Lung (tissue), 12 donors: ENCODE results near the gene KLK8. TPM values are rescaled to one million over a fixed set of nuclear protein-coding genes. Genes with fewer than 3 reads are reported as not detected.

Experiments
- ATAC-seq: fragments of 200-7000 bp; cut with Tn5 transposase; one replicate; pipeline ENCODE4 v1.9.1; 2020; ENCODE audit warnings: moderate number of reproducible peaks; ENCODE audit not compliant: insufficient read depth, low FRiP score
- DNase-seq, 3 donors: peaks; one replicate each; pipeline ENCODE4 v3.0.0-alpha.2; 2013 to 2017
- H3K27ac ChIP-seq, 2 donors: one replicate each; pipeline ENCODE4 v1.5.1; 2013; ENCODE audit warnings: mild to moderate bottlenecking in 2 of 2, moderate library complexity in 2 of 2, control low read depth in 1 of 2, inconsistent platforms in 1 of 2, low read depth in 1 of 2, low read length in 1 of 2
- H3K27me3 ChIP-seq, 3 donors: one replicate each; pipeline ENCODE4 v1.5.1; 2013; ENCODE audit warnings: low read length in 2 of 3; ENCODE audit not compliant: control insufficient read depth in 3 of 3, insufficient read depth in 3 of 3
- H3K36me3 ChIP-seq, 4 donors: one replicate each; pipeline ENCODE4 v1.5.1; 2013; ENCODE audit warnings: low read length in 4 of 4, mild to moderate bottlenecking in 1 of 4, moderate library complexity in 1 of 4; ENCODE audit not compliant: control insufficient read depth in 4 of 4, insufficient read depth in 4 of 4
- H3K4me1 ChIP-seq, 5 donors: one replicate each; pipeline ENCODE4 v1.5.1; 2013; ENCODE audit warnings: low read length in 5 of 5, mild to moderate bottlenecking in 2 of 5, moderate library complexity in 1 of 5; ENCODE audit not compliant: control insufficient read depth in 5 of 5, insufficient read depth in 5 of 5
- H3K4me3 ChIP-seq: one replicate; pipeline ENCODE4 v1.5.1; 2013; ENCODE audit warnings: mild to moderate bottlenecking, control low read depth, moderate library complexity
- H3K9ac ChIP-seq, 2 donors: one replicate each; pipeline ENCODE4 v1.5.1; 2013; ENCODE audit warnings: low read length in 2 of 2, control low read depth in 1 of 2; ENCODE audit not compliant: insufficient read depth in 1 of 2
- H3K9me3 ChIP-seq, 4 donors: one replicate each; pipeline ENCODE4 v1.5.1; 2013; ENCODE audit warnings: low read length in 3 of 4, mild to moderate bottlenecking in 1 of 4, moderate library complexity in 1 of 4; ENCODE audit not compliant: control insufficient read depth in 4 of 4, insufficient read depth in 3 of 4
- WGBS, 2 donors: extraction: QIAGEN DNeasy Blood & Tissue Kit; methylation state at CpG; one replicate each; pipeline ENCODE4 v1.1.7; 2013; 5-methylcytosine and 5-hydroxymethylcytosine counted together
- polyA plus RNA-seq, 2 donors: library from polyadenylated mRNA; stranded (reverse); fragments of 200-250 nt; gene quantifications; one replicate each; pipeline ENCODE4 v1.2.1, GENCODE V29; 2013
- total RNA-seq, 2 donors: library from RNA; depleted of rRNA in 1 of 2; stranded (reverse); fragments of >200 nt in 1 of 2; gene quantifications; one replicate each; pipeline ENCODE4 v1.2.1, GENCODE V29; 2014 to 2021
- TF ChIP-seq, protein P1 (sequence below): IDR thresholded peaks from 2 replicates; pipeline ENCODE4 v1.5.1; 2012; ENCODE audit warnings: mild to moderate bottlenecking; ENCODE audit errors: control extremely low read depth, extremely low read depth
- donor health status: control.
- donor health status: control.
- donor health status: Bipolar disorder and iron deficiency.
- donor health status: healthy.
- donor health status: DM: yes; HTN: yes; CAD: no.

KLK8 gene
- total and polyA plus RNA-seq, 4 donors = 0.39 to 0.74 TPM; not detected in 2

DNA sequence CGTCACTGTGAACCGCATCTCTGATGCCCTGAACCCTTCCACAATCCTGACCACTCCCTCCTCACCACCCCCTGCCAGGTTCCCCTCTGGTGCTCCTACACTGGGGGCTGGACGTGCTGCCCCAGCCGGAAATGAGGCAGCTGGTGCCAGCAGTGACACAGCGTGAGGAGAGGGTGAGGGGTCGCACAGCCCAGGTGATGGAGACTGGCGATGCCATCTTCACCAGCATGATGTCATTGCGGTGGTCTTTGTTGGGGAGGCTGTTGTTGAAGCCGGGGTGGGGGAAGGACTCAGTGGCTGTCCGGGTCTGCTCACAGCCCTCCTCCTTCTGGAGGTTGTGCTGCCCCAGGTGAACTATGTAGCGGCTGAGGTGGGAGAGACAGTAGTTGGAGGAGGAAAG is 22.5 kb upstream of the KLK8 start:
- Histone ChIP-seq H3K9me3 (peaks cover 0 to 3% (median 0%) of the 10 kb centered on the region in 4 donors), H3K9ac (no peak overlapping the region), H3K4me3 (no peak overlapping the region), H3K36me3 (no peaks in the 10 kb centered on the region), H3K4me1 (peaks cover 0 to 2% (median 0%) of the 10 kb centered on the region in 5 donors), H3K27me3 (peaks cover 3 to 22% (median 9%) of the 10 kb centered on the region in 3 donors), H3K27ac (no peak overlapping the region)
- TF ChIP-seq, protein P1, sequence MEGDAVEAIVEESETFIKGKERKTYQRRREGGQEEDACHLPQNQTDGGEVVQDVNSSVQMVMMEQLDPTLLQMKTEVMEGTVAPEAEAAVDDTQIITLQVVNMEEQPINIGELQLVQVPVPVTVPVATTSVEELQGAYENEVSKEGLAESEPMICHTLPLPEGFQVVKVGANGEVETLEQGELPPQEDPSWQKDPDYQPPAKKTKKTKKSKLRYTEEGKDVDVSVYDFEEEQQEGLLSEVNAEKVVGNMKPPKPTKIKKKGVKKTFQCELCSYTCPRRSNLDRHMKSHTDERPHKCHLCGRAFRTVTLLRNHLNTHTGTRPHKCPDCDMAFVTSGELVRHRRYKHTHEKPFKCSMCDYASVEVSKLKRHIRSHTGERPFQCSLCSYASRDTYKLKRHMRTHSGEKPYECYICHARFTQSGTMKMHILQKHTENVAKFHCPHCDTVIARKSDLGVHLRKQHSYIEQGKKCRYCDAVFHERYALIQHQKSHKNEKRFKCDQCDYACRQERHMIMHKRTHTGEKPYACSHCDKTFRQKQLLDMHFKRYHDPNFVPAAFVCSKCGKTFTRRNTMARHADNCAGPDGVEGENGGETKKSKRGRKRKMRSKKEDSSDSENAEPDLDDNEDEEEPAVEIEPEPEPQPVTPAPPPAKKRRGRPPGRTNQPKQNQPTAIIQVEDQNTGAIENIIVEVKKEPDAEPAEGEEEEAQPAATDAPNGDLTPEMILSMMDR = no peak
- DNase-seq (no peak), ATAC-seq (no peak)
- WGBS, 2 donors = 71 to 77% methylated on average over 11 of the region's 11 CpGs

DNA sequence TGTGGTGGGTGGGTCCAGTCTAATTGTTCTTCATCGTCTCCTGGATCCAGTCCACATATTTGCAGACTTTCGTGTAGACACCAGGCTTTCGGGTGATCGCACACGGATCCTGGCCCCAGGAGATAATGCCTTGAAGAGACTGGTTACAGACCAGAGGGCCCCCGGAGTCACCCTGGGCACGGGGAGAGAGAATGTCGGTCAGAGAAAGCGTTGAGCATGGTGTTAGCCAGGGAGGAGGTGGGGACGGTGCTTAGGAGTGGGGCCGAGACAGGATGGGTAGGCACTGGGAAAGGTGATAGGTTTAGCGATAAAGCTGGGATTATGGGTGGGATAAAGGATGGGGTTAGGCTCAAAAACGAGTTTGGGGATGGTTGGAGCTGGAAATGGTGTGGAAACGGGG is 21.1 kb upstream of the KLK8 start:
- Histone ChIP-seq H3K4me1 (peaks cover 0 to 2% (median 0%) of the 10 kb centered on the region in 5 donors), H3K9ac (no peak overlapping the region), H3K9me3 (peaks cover 0 to 3% (median 0%) of the 10 kb centered on the region in 4 donors), H3K36me3 (no peaks in the 10 kb centered on the region), H3K27me3 (peaks cover 3 to 34% (median 17%) of the 10 kb centered on the region in 3 donors), H3K4me3 (no peak overlapping the region), H3K27ac (no peak overlapping the region)
- 62 to 64% methylated on average over 14 of the region's 14 CpGs for WGBS, 2 donors
- TF ChIP-seq, protein P1 = no peak
- no peak for DNase-seq
- no peak for ATAC-seq

DNA sequence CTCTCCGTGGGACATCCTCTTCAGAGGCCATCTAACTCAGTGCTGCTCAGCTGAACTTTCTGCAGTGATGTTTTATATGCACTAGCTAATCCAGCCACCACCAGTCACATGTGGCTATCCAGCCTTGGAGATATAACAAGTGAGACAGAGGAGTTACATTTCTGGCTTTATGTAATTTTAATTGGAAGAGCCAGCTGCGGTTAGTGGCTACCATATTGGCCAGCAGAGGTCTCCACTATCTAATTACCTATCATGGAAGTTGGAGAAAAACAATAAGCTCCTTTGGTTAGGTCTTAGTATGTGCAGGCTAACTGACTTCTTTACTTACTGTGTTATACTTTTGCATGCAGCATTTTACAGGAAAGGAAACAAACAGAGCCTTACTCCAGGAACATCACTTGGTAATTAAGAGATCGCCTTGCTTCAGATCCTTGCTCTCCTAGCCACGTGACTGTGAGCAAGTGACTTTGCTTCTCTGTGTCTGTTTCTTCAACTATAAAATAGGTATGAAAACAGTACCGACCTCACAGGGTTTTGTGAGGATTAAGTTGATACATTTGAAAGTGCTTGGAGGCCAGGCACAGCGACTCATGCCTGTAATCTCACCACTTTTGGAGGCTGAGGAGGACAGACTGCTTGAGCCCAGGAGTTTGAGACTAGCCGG is 19.7 kb upstream of the KLK8 start:
- no peak overlapping the region for H3K4me3 ChIP-seq
- 34% methylated on average over 7 of the region's 7 CpGs for WGBS, 2 donors
- peaks cover 0 to 6% (median 0%) of the 10 kb centered on the region in 4 donors for H3K9me3 ChIP-seq
- H3K4me1 ChIP-seq = peaks cover 0 to 10% (median 0%) of the 10 kb centered on the region in 5 donors
- no peak overlapping the region for H3K27ac ChIP-seq
- DNase-seq = peak; percentile 43 to 71 (median 68)
- H3K36me3 ChIP-seq = no peaks in the 10 kb centered on the region
- ATAC-seq = no peak
- H3K9ac ChIP-seq = no peak overlapping the region
- TF ChIP-seq, protein P1 = peak; percentile 25
- H3K27me3 ChIP-seq = peaks cover 2 to 40% (median 25%) of the 10 kb centered on the region in 3 donors
